Mesenchymal stem cell (in vitro differentiated cells and primary cell): Measurements from ENCODE around the gene INPP4A.

ENCODE experiments used
- DNase-seq: peaks from one replicate; pipeline ENCODE4 v3.0.0-alpha.2; 2013
- H2AFZ ChIP-seq: one replicate; pipeline ENCODE4 v1.6.1; 2013; ENCODE audit warnings: low read depth, mild to moderate bottlenecking, control low read depth, inconsistent platforms, low read length, moderate library complexity
- H2AK5ac ChIP-seq: 2 replicates; pipeline ENCODE4 v1.6.1; 2013; ENCODE audit warnings: low read length, moderate library complexity, mild to moderate bottlenecking, inconsistent platforms; ENCODE audit not compliant: severe bottlenecking
- H2BK120ac ChIP-seq: one replicate; pipeline ENCODE4 v1.6.1; 2013; ENCODE audit warnings: low read depth, mild to moderate bottlenecking, inconsistent platforms, low read length, moderate library complexity
- H2BK12ac ChIP-seq, 2 experiments: one replicate each; pipeline ENCODE4 v1.6.1; 2013; ENCODE audit warnings: inconsistent platforms in 2 of 2, low read length in 2 of 2, mild to moderate bottlenecking in 2 of 2, moderate library complexity in 2 of 2, control low read depth in 1 of 2
- H2BK15ac ChIP-seq: one replicate; pipeline ENCODE4 v1.6.1; 2013; ENCODE audit warnings: mild to moderate bottlenecking, low read depth, inconsistent platforms; ENCODE audit not compliant: poor library complexity, severe bottlenecking
- H2BK5ac ChIP-seq: 2 replicates; pipeline ENCODE4 v1.6.1; 2013; ENCODE audit warnings: low read depth, mild to moderate bottlenecking, low read length, control low read depth, inconsistent platforms; ENCODE audit not compliant: poor library complexity, severe bottlenecking
- H3K14ac ChIP-seq, 2 experiments: one replicate each; pipeline ENCODE4 v1.6.1; 2013; ENCODE audit warnings: inconsistent platforms in 2 of 2, low read length in 2 of 2, control low read depth in 1 of 2, mild to moderate bottlenecking in 1 of 2, moderate library complexity in 1 of 2
- H3K18ac ChIP-seq, 2 experiments: one replicate each; pipeline ENCODE4 v1.6.1; 2013; ENCODE audit warnings: inconsistent platforms in 2 of 2, low read length in 2 of 2, control low read depth in 1 of 2, low read depth in 1 of 2, mild to moderate bottlenecking in 1 of 2
- H3K23ac ChIP-seq, 2 experiments: one replicate each; pipeline ENCODE4 v1.6.1; 2013; ENCODE audit warnings: inconsistent platforms in 2 of 2, low read length in 2 of 2, mild to moderate bottlenecking in 2 of 2, moderate library complexity in 2 of 2, control low read depth in 1 of 2
- H3K27ac ChIP-seq: 2 replicates; pipeline ENCODE4 v1.5.1; 2013; ENCODE audit warnings: mild to moderate bottlenecking, moderate library complexity, low read length, control low read depth, inconsistent platforms; ENCODE audit not compliant: poor library complexity, severe bottlenecking
- H3K27me3 ChIP-seq, 2 experiments: 2 replicates each; pipeline versions ENCODE4 v1.6.1 to v1.7.0; 2013; ENCODE audit warnings: low read length in 2 of 2, mild to moderate bottlenecking in 2 of 2, moderate library complexity in 2 of 2, control low read depth in 1 of 2, inconsistent platforms in 1 of 2; ENCODE audit not compliant: control insufficient read depth in 1 of 2, insufficient read depth in 1 of 2
- H3K36me3 ChIP-seq, 2 experiments: 2 replicates each; pipeline versions ENCODE4 v1.6.1 to v1.7.0; 2013; ENCODE audit warnings: low read length in 2 of 2, control low read depth in 1 of 2, inconsistent platforms in 1 of 2, low read depth in 1 of 2, mild to moderate bottlenecking in 1 of 2; ENCODE audit not compliant: insufficient read depth in 2 of 2, control insufficient read depth in 1 of 2
- H3K4ac ChIP-seq, 2 experiments: one replicate each; pipeline ENCODE4 v1.6.1; 2013; ENCODE audit warnings: inconsistent platforms in 2 of 2, low read length in 2 of 2, mild to moderate bottlenecking in 2 of 2, moderate library complexity in 2 of 2, control low read depth in 1 of 2, low read depth in 1 of 2
- H3K4me1 ChIP-seq: 2 replicates; pipeline ENCODE4 v1.6.1; 2013; ENCODE audit warnings: low read depth, low read length, control low read depth; ENCODE audit not compliant: control insufficient read depth, insufficient read depth
- H3K4me2 ChIP-seq: 2 replicates; pipeline ENCODE4 v1.6.1; 2013; ENCODE audit warnings: low read length, mild to moderate bottlenecking, inconsistent platforms; ENCODE audit not compliant: poor library complexity, severe bottlenecking
- H3K4me3 ChIP-seq, 2 experiments: 2 replicates each; pipeline versions ENCODE4 v1.5.1 to v1.7.0; 2013; ENCODE audit warnings: low read length in 2 of 2, mild to moderate bottlenecking in 2 of 2, control low read depth in 1 of 2, low read depth in 1 of 2; ENCODE audit not compliant: insufficient read depth in 1 of 2
- H3K79me1 ChIP-seq: replicated peaks from 2 replicates; pipeline ENCODE4 v1.6.1; 2013; ENCODE audit warnings: mild to moderate bottlenecking, control low read depth, low read length, inconsistent platforms; ENCODE audit not compliant: poor library complexity, severe bottlenecking
- H3K9ac ChIP-seq: 2 replicates; pipeline ENCODE4 v1.7.0; 2013; ENCODE audit warnings: mild to moderate bottlenecking, low read length, moderate library complexity
- H3K9me3 ChIP-seq: 2 replicates; pipeline ENCODE4 v1.7.0; 2013; ENCODE audit warnings: mild to moderate bottlenecking, low read length; ENCODE audit not compliant: control insufficient read depth
- H4K8ac ChIP-seq: one replicate; pipeline ENCODE4 v1.6.1; 2013; ENCODE audit warnings: inconsistent platforms, mild to moderate bottlenecking, low read length, moderate library complexity
- H4K91ac ChIP-seq: one replicate; pipeline ENCODE4 v1.6.1; 2013; ENCODE audit warnings: mild to moderate bottlenecking, low read length, inconsistent platforms
- WGBS: methylation state at CpG from one replicate; pipeline ENCODE4 v1.1.7; 2013; ENCODE audit warnings: mixed read lengths; 5-methylcytosine and 5-hydroxymethylcytosine counted together

Gene INPP4A

DNA sequence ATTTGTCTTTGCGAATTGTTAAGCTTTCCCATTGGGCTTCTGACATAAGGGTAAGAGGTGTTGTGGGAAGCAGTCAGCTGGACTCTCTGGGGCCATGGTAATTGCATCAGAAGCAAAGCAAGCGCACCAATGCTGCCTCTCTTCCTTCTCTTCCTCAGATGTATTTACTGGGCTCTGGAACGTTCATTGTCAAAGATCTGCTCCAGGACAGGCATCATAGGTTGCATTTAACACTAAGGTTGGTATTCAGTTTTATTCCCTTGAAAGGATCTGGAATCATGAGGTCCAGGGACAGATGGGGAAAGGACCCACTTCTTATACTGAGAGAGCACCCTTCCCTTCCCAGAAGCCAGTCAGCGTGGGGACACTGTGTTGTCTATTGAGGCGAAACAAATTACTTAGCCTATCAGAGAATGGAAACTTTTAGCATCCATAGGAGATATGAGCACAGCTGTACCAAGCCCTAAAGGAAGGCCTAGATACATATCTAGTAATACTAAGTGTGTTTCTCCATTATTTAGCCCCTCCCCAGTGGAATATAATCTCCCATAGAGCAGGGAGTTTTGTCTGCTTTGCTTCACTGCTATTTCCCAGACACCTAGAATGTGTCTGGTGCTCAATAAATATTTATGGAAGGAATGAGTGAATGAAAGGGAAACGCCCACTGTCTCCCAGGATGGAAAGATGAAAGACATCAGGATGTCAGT is 91.5 kb downstream of the INPP4A start:
- Histone ChIP-seq H3K79me1 (no peaks in the 10 kb centered on the region), H2BK5ac (no peak overlapping the region), H3K4me1 (peaks cover 2% of the 10 kb centered on the region), H2AK5ac (no peak overlapping the region), H3K27me3 (no peaks in the 10 kb centered on the region), H3K23ac (no peak overlapping the region), H4K8ac (no peak overlapping the region), H3K14ac (no peak overlapping the region), H4K91ac (no peak overlapping the region), H2BK15ac (no peak overlapping the region), H3K18ac (no peak overlapping the region), H3K36me3 (peaks cover 28 to 49% of the 10 kb centered on the region in 2 experiments), H3K4ac (no peak overlapping the region), H3K4me3 (no peak overlapping the region), H2BK12ac (no peak overlapping the region), H3K9me3 (no peaks in the 10 kb centered on the region), H3K27ac (no peak overlapping the region), H2AFZ (no peak overlapping the region), H3K4me2 (no peak overlapping the region), H2BK120ac (no peak overlapping the region), H3K9ac (no peak overlapping the region)
- DNase-seq = no peak
- 100% methylated on average over 4 of the region's 6 CpGs for WGBS

DNA sequence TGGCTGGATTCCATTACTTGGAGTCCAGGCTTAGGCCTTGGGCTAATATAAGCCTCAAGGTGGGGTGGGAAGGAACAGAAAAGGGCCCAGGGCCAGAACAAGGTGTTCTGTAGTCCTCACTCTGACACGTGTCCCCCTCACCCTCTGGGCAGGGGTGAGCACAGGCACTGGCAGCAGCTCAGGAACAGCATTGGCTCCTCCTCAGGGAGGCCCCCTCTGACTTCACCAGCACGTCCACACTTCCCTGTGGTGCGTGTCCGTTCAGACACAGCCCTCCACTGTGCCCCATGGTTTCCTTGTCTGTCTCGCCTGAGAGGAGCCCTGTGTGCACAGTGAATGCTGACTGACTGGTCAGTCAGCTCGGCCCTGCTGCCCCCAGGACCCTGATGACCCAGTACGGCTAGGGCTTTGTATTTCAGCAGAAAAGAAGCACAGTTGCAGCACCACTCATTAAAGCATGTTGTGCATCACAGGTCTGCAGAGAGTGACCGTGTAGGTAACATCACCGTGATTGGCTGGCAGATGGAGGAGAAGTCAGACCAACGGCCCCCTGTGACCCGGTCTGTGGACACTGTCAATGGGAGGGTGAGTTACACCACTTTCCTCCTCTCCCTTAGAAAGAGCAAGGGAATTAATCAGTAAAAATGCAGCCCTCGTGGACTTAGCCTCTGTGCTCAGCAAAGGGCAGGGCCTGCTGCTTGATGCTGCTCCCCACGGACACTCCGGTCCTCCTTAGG is 92.9 kb downstream of the INPP4A start:
- 95% methylated on average over 14 of the region's 14 CpGs for WGBS
- H3K27me3 ChIP-seq = no peaks in the 10 kb centered on the region
- no peak overlapping the region for H3K9ac ChIP-seq
- H3K4ac ChIP-seq = no peak overlapping the region
- H3K14ac ChIP-seq = peak overlapping the region in 1 of 2 experiments; percentile 57
- H2BK12ac ChIP-seq = no peak overlapping the region
- H3K18ac ChIP-seq = no peak overlapping the region
- H4K8ac ChIP-seq = no peak overlapping the region
- H2BK15ac ChIP-seq = no peak overlapping the region
- H3K4me1 ChIP-seq = peaks cover 2% of the 10 kb centered on the region
- H3K9me3 ChIP-seq = no peaks in the 10 kb centered on the region
- no peak for DNase-seq
- H2AK5ac ChIP-seq = no peak overlapping the region
- peaks cover 34 to 54% of the 10 kb centered on the region in 2 experiments for H3K36me3 ChIP-seq
- H3K4me3 ChIP-seq = no peak overlapping the region
- no peak overlapping the region for H2BK120ac ChIP-seq
- H3K27ac ChIP-seq = no peak overlapping the region
- no peak overlapping the region for H4K91ac ChIP-seq
- H3K79me1 ChIP-seq = no peaks in the 10 kb centered on the region
- H2BK5ac ChIP-seq = no peak overlapping the region
- H3K23ac ChIP-seq = no peak overlapping the region
- no peak overlapping the region for H2AFZ ChIP-seq
- H3K4me2 ChIP-seq = no peak overlapping the region

DNA sequence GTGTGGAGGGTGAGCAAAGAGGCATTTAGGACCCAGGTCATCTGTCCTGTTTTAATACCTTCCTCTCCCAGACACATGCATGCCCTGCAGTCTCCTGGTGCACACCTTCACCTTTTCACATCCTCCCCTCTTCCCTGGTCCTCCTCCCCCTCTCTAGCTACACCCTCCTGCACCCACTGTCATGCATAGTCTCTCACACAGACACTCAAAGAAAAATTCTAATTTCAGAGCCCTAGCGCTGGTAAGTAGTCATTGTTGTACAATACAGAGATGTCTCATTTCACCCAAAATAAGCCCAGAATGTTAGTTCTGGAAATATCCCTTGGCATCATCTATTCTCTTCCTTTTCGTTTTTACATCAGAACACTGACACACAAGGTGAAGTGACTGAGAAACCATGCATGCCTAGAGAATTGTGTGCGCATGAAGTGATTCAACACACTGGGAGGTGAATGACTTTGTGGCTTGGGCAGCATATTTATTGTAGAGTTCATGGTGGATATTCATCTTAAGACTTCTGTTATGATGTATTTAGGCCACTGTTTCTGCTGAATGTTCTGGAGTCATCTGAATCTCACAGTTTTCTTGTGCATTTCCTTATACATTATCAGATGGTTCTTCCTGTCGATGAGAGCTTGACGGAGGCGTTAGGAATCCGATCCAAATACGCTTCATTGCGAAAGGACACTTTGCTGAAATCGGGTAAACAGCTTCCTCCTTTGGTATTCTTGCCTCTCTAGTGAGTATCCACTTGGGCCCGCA is 93.8 kb downstream of the INPP4A start:
- H4K91ac ChIP-seq = no peak overlapping the region
- no peak overlapping the region for H3K4me2 ChIP-seq
- no peaks in the 10 kb centered on the region for H3K79me1 ChIP-seq
- H3K4me3 ChIP-seq = no peak overlapping the region
- no peak overlapping the region for H2BK5ac ChIP-seq
- H3K4ac ChIP-seq = no peak overlapping the region
- H2BK120ac ChIP-seq = no peak overlapping the region
- no peak overlapping the region for H3K9ac ChIP-seq
- H3K27ac ChIP-seq = no peak overlapping the region
- H3K4me1 ChIP-seq = no peaks in the 10 kb centered on the region
- H3K14ac ChIP-seq = no peak overlapping the region
- no peaks in the 10 kb centered on the region for H3K27me3 ChIP-seq
- no peak overlapping the region for H2AK5ac ChIP-seq
- no peak overlapping the region for H2BK15ac ChIP-seq
- 96% methylated on average over 11 of the region's 11 CpGs for WGBS
- H4K8ac ChIP-seq = no peak overlapping the region
- no peaks in the 10 kb centered on the region for H3K9me3 ChIP-seq
- no peak overlapping the region for H2AFZ ChIP-seq
- H3K36me3 ChIP-seq = peaks cover 39 to 59% of the 10 kb centered on the region in 2 experiments
- no peak for DNase-seq
- no peak overlapping the region for H2BK12ac ChIP-seq
- H3K18ac ChIP-seq = no peak overlapping the region
- no peak overlapping the region for H3K23ac ChIP-seq
